GM18873 (cell line): ENCODE results near the gene C1QTNF8.

Experiments used
- ATAC-seq: cut with Tn5 transposase; IDR thresholded peaks from one replicate; pipeline ENCODE4 v1.9.1; 2021; ENCODE audit warnings: mild to moderate bottlenecking, moderate library complexity, moderate number of reproducible peaks; ENCODE audit not compliant: unreplicated experiment, low FRiP score

Gene C1QTNF8

DNA sequence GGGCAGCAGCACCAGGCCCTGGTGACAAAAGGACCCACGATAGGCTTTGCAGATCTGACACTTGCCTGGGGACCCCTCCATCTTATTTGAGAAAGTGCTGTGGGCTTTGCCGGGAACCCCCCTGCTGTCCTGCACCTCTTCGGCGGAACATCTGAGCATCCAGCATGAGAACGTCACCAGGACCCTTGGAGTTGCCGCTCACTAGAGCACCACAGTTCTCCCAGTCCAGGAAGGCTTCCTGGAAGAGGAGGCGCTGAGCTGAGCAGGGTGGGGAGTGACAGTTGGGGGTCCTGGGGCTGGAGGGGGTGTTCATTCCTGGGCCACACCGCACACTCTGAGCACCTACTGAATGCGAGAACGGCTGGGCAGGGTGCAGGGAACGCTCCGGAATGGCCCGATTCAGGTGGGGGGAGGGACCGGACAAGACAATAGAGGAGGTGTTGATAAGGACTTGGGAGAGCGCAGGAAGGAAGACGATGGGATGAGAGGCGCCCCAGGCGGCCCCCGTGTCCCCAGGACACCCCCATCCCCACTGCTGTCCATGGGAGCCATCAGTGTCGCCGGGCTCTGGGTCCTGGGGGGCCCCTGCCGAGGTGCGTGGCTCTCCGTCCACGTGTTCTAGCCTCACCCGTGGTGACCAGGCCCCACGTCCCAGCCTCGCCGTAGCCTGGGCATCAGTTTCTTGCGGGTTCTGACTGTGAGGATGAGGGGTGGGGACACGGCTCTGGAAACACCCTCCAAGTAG lies 32.1 kb upstream of the C1QTNF8 start:
- no peak for ATAC-seq

DNA sequence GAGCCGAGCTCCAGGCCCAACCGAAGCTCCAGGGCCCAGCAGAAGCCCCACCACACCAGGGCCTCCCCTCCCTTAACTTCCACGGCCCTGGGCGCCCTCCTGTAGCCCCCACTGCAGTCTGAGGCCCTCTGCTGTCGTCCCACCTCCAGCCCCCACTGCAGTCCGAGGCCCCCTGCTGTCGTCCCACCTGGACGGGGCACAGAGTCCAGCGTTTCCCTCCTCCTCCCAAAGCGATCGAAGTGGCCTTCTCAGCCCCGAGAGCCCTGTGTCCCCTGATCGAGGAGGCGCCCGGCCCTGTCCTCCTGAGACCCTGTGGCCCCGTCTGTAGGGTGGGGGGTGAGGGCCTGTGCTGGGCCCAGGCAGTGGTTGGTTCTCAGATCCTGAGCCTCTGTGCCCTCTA lies 31.1 kb upstream of the C1QTNF8 start:
- ATAC-seq, result no peak

DNA sequence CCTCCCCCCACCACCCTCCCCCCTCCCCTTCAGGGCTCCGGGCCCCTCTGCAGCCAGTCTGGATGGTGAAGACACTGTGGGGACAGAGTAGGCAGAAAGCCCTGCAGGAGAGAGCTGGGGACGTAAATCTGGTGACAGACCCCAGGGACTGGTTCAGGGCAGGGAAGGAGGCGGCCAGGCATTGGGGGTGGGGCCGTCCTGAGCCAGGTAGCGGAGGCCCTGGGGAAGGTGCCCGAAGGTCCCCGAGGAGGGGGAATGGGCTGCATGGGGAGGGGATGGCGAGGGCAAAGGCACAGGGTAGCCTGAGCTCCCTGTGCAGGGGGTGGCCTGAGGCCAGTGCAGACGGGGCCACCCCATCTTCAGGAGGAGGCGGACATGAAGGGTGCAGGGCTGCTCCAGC lies 30.5 kb upstream of the C1QTNF8 start:
- no peak for ATAC-seq

DNA sequence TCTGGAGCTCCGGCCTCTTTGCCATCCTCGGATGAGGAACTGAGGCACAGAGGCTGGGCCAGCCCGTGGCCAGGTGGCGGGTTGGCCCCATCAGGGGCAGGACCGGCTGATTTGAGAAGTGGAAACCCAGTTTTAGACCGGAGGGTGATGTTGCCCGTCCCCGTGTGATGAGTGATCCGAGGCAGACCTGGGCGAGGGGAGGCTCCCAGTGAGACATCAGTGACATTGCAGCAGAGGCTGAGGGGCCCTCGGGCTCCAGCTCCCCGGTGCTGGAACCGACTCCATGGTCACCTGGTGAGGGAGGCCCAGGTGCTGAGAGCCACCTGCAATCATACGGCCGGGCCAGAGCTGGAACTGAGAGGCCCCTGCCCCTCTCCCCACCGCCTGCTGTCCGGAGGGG lies 30.0 kb upstream of the C1QTNF8 start:
- ATAC-seq, result no peak

DNA sequence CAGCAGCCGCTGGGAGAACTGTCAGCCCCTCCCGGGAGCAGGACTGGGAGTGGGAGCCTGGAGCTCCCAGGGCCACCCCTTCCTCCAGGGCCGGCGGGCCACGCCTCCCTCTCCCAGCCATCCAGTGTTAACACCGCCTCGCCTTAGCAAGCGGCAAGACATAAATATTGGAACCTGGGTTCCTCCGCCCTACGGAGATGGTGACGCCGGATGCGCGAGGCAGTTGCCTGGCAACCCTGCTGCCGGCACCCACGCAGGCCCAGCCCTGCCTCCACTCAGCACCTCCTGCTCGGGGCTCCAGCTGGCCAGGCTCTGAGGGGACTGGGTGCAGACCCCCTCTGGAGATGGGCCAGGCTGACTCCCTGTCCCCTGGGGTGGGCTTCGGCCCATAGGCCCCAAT lies 29.4 kb upstream of the C1QTNF8 start:
- no peak for ATAC-seq

DNA sequence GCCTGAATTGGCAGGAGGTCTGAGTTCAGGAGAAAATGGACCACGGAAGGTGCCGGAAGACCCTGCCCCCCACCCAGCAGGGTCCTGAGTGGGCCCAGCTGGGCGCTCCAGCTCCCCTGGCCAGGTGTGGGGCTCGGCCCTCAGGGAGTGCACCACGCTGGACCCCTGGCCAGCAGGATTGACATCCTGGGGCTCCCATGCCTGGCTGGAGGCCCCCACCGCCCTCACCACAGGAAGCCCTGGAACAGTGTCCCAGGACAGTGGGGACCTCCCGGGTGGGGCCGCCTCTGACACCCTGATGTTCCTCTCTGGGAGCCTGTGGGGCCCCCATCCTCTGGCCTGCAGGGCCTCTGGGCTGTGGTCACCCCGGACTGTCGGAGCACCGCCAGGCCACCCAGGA lies 28.8 kb upstream of the C1QTNF8 start:
- no peak for ATAC-seq

DNA sequence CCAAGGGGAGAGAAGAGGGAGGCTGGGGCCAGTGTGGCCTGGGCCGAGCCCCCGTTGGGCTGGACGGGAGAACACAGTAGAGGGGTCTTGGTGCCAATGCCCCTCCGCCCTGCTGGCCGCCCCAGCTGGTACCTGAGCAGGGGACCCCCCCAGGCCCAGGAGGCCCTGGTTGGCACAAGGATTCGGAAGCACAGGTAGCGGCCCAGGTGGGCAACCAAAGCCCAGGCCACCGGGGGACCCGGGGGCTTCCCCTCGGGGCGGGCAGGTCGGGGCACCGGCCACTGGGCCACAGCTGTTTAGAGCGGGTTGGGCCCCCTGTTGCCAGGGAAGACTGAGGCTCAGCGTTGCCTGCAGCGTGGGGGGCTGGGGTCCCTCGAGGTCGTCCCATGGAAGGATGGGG lies 28.2 kb upstream of the C1QTNF8 start:
- no peak for ATAC-seq

DNA sequence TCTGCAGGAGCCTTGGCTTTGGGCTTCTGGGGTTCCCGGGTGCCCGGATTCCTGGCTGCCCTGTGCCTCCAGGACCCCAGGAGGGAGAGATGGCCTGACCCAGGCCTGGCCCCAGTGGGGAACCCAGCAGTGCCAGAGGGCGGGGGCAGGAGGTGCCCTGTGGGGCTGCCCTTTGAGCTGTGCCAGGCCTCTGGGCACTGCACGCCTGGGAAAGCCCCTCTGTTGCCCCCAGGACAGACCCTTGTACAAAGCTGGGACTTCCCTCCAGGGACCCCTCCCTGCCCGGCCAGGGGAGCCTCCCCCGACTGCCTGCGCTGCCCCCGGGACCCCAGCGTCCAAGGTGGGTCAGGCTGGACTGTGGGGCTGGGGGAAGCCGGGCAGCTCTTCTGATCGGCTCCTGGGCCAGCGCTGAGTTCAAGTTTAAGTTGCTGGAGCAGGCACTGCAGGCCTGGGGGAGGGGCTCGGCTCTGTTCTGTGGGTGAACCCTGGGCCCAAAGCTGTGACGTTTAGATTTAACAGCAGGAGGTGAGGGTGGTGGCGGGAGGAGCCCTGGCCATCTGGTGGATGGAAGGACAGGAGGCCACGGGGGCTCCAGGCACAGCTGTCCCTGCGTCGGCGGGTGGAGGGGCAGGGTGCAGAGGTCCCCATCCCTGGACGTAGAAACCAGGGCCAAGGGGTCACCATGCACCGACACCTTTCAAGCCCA lies 27.6 kb upstream of the C1QTNF8 start:
- ATAC-seq, result no peak

DNA sequence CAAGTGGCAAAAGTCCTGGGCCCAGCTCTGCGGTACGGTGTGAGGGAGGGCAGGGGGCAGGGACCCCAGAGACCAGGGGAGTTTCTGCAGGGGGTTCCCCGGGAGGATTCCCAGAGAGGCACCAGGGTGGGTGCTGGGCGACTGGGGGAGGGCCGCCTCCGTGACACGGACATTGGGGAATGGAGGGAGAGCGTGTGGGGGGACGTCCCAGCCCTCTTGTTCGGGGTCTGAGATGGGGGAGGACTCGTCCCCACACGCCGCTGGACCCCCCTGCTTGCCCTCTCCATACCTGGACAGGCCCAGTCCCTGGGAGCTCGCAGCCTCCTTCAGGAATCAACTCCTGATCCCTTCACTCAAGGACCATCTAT lies 26.3 kb upstream of the C1QTNF8 start:
- no peak for ATAC-seq

DNA sequence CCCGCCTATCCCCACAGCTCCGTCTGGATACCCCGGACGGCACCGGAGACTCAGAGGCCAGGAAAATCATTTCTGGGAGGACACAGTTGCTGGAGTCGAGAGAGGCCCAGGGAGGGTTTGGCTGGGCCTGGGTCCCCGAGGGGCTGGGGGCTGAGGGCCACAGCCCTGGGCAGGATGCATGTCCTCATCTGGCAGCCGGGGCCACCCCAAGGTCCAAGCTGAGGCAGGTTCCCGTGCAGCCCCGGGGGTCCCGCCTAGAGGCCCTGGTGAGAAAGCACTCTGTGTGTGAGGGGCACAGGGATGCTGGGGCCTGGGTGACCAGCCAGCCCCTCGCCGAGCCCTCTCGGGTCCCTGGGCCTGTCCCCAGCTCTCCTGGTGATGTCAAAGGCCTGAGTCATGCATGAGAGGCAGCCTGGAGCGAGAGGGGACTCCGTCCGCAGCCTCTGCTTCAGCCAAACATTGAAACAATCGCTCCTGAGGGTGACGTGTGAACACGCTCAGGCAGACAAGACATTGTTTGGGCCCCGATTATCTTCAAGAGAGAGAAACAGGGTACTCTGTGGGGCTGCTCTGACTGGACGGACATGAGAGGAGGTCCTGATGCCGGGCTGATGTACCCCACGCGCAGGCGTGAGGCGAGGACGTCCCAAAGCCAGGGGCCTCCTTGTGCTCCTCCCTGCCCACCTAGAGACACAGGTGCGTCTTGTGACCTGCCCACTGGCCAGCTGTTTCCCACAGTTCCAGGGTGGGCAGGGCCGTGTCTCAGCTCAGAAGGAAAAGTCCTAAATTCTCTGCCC lies 25.8 kb upstream of the C1QTNF8 start:
- ATAC-seq, result no peak

DNA sequence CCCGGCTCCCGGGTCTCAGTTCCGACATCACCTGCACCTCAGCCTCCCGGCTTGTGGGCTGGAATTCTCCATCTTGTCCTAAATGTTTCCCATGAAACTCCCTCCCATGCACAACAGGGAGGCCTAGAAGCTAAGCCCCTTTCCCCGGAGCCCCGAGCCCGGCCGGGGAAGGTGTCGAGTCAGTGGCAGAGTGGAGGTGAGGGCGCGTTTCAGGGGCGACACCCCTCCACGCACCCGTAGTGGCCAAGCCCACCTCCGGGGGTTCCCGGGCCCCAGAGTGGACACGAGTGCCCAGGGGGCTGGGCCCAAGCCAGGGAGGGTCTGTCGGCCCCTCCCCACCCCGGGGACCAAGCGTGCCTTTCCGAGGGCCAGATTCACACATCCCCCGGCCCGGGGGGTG lies 25.0 kb upstream of the C1QTNF8 start:
- no peak for ATAC-seq

DNA sequence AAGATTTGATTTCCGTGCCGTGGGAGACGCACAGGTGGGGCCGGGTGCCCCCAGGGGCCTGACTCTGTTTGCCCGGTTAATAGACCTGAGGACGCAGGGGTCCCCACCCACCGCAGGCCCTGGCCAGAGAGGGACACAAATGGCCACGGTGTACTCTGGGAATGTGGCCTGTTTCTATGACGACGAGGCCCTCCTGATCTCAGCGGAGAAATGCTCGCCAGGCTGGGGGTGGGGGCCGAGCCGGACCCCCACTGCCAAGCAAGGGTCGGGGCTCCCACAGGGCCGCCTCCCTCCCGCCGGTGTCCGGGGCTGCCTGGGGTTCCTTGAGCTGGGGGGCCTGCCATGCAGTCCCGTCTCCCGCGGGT lies 24.5 kb upstream of the C1QTNF8 start:
- no peak for ATAC-seq

DNA sequence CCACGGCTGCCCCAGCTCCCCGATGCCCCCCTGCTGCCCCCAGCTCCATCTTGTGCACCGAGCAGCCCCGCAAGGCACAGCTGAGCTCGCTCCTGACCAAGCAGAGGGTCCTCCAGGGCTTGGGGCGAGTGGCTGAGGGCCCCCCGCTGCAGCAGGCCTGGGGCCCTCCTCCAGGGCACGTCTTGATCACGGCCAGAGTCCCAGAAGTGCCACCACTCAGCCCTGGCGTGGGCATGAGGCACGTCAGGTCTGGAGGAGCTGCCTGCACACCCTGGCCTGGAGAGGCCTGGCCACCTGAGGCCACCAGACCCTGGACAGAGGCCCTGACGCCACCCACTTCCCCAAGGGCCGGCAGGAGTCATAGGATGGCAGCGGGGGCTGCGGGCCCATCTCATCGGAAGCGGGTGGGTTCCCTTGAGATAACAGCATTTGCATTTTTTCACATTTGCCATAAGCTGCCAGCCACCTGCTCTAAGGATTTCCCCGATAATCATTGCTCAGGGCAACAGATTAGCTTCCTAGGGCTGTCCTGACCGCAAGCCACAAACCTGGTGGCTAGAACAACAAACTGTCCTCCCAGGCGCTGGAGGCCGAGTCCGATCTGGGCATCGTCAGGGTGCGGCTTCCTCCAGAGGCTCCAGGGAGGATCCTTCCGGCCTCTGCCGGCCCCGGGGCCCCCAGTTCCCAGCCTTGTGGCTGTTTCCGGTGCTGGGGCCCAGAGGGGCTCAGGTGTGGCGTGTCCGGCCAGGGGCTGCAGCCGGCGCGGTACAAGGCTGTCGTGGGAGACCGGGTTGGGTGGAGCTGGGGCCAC lies 23.9 kb upstream of the C1QTNF8 start:
- no peak for ATAC-seq

DNA sequence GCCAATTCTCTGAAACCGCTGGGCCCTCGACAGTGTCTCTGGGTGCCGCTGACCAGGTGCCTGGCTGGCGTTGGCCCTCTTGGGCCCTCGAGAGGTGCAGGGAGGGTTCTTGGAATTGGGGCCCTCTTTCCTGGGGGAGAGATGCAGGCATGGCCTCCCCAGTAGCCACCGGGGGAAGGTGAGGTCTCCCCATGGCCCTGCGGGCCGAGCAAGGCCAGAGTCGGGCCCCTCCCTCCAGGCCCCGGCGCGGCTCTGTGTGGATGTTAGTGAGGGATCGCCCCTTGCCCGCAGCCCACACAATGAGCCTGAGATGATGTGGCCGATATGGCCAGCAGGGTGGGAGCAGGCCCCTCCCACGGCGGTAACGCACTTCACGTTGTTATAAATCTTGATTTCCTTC lies 23.1 kb upstream of the C1QTNF8 start:
- no peak for ATAC-seq

DNA sequence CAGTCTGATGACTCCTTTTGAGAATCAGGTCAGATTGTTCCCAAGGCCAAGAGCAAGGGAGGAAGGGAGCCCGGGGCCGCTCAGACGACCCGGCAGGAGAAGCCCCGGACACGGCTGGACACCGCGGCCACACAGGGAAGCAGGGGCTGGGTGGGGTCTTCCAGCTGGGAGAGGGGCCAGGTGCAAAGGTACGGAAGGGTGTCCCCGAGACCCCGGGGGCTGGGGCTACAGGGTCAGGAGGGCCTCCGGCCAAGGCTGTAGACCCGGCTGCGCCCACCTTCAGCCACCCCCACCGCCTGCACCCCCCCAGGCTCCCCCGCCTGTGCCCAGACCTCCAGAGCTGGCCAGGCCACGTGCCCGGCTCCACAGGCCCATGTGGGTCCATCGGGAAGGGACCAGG lies 21.9 kb upstream of the C1QTNF8 start:
- ATAC-seq, result no peak

DNA sequence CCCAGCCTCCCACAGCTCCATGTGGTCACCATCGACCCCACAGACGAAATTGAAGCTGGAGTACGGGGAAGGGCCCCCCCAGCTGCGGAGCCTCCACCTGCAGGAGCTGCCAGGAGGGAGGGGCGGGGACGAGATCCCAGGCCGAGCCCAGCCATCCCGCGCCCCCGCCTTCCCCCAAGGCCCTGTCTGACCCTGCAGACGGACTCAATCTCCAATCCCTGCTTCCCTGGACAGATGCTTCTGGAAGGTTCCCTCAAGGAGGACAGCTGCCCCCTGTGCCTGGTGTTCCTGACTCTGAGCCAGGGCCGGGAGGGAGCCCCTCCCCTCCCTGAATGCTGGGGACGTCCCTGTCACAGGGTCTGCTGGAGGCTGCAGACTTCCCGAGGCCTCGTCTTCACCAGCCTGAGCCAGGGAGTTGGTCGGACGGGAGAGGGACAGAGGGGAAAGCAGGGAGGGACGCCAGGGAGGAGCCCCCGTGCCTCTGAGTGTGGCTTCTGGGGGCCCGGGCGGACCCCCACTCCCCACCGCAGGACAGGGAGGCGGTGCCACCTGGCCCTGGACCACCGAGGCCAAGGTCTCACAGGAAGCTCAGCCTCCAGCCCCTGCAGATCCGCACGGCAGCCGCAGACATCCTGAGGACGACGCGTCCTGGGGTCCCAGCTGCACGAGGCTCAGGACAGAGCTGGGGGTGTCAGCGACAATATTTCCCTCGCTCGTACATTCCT lies 21.3 kb upstream of the C1QTNF8 start:
- ATAC-seq, result no peak

DNA sequence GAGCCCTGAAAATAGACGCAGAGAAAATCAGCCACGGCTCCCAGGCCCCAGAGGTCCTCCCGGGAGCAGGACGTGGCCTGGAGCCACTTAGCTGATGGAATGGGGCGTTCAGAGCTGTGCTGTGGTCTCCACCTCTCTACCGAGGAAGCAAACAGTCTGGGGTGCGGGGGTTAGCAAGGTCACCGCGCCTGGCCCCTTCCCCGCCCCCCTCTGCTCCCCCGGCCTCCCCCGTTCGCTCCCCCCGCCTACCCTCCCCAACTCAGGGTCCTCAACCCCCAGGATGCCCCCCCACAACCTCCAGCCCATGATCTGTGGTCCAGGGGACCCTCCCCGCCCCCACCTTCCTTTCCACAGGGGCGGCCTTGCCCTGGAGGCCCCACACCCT lies 20.6 kb upstream of the C1QTNF8 start:
- ATAC-seq, result no peak

DNA sequence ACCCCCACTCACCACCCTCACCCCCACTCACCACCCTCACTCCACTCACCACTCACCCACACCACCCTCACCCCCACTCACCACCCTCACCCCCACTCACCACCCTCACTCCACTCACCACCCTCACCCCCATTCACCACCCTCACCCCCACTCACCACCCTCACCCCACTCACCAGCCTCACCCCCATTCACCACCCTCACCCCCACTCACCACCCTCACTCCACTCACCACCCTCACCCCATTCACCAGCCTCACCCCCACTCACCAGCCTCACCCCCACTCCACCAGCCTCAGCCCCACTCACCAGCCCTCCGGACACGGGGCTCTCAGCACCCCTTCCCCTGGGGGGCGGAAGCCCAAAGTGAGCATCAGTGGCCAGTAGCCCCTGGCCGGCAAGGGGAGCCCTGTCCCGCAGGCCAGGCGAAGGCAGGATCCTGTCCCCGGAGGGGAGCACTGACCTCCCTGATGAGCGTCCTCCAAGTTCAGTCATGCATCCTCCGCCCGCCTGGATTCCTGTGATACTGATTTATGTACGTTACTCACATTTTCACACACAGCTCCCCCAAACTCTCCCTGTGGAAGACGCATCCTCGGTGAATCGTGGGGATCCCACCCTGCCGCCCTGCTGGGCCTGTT lies 18.0 kb upstream of the C1QTNF8 start:
- ATAC-seq, result no peak

DNA sequence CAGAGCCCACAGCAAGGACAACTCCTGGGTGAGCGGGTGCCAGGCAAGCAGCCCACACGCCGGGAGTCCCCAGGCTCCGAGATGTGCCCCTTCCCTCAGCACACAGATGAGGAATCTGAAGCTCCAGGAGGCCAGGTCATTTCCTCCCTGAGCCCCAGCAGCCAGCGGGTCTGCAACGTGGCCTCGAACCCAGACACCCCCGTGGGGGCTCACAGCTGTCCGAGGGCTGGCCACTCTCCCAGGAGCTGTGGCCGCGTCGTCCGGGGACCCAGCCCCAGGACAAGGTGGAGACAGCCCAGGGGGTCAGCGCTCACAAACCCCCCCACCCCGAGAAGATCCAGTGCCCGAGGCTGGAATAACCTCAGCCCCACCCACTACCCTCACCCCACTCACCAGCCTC lies 17.4 kb upstream of the C1QTNF8 start:
- no peak for ATAC-seq
